HCT116 (cell line): Measurements from ENCODE around the gene WTAP.
A peak's percentile ranks its signal among the peaks of the same experiment; 100 is the strongest.

ENCODE experiments used
- CBX3 ChIP-seq: IDR thresholded peaks from 2 replicates; pipeline ENCODE4 v1.6.1; 2012; ENCODE audit warnings: low read depth
- CEBPB ChIP-seq: IDR thresholded peaks from 2 replicates; pipeline ENCODE4 v1.6.1; 2012; ENCODE audit warnings: low read depth
- EZH2 ChIP-seq: fragments of 200-600 bp; sonication (generic); IDR thresholded peaks from 2 replicates; pipeline ENCODE4 v1.6.1; 2017; ENCODE audit warnings: antibody characterized with exemption, mixed run types
- POLR2A ChIP-seq: IDR thresholded peaks from 2 replicates; pipeline ENCODE4 v1.7.0; 2011; ENCODE audit warnings: borderline replicate concordance; ENCODE audit not compliant: insufficient read depth, insufficient read length; ENCODE audit errors: extremely low read depth
- POLR2AphosphoS5 ChIP-seq: IDR thresholded peaks from 2 replicates; pipeline ENCODE4 v1.6.1; 2011; ENCODE audit warnings: mild to moderate bottlenecking, low read depth, low read length, moderate library complexity
- RAD21 ChIP-seq: IDR thresholded peaks from 2 replicates; pipeline ENCODE4 v1.6.1; 2012; ENCODE audit warnings: low read depth, mild to moderate bottlenecking
- SIN3A ChIP-seq: IDR thresholded peaks from 2 replicates; pipeline ENCODE4 v1.6.1; 2012; ENCODE audit warnings: low read depth
- SP1 ChIP-seq: IDR thresholded peaks from 2 replicates; pipeline ENCODE4 v1.6.1; 2012; ENCODE audit warnings: low read depth
- ZNF274 ChIP-seq: fragments of 200-500 bp; sonication (Bioruptor generic); IDR thresholded peaks from 2 replicates; pipeline ENCODE4 v1.6.1; 2014; ENCODE audit warnings: mild to moderate bottlenecking, low read depth, low read length, inconsistent platforms
- TF ChIP-seq, protein P1 (sequence below): IDR thresholded peaks from 2 replicates; pipeline ENCODE4 v1.6.1; 2012
- TF ChIP-seq, protein P2 (sequence below), 3 experiments: fragments of 200-600 bp in 1 of 3; sonication (generic) in 1 of 3; IDR thresholded peaks in 2 of 3; conservative IDR thresholded peaks in 1 of 3; 2 replicates each; pipeline ENCODE4 v1.5.1; 2012 to 2017; ENCODE audit warnings: low read depth in 2 of 3, low read length in 2 of 3, antibody characterized with exemption in 1 of 3, borderline replicate concordance in 1 of 3, control low read depth in 1 of 3, mild to moderate bottlenecking in 1 of 3, mixed read lengths in 1 of 3, mixed run types in 1 of 3, moderate library complexity in 1 of 3; ENCODE audit not compliant: insufficient read depth in 1 of 3
- TF ChIP-seq, protein P3 (sequence below): IDR thresholded peaks from 2 replicates; pipeline ENCODE4 v1.6.1; 2012; ENCODE audit warnings: low read depth
- TF ChIP-seq, protein P4 (sequence below): IDR thresholded peaks from 2 replicates; pipeline ENCODE4 v1.6.1; 2011; ENCODE audit warnings: mild to moderate bottlenecking, low read length, moderate library complexity; ENCODE audit not compliant: insufficient replicate concordance; ENCODE audit errors: extremely low read depth

DNA sequence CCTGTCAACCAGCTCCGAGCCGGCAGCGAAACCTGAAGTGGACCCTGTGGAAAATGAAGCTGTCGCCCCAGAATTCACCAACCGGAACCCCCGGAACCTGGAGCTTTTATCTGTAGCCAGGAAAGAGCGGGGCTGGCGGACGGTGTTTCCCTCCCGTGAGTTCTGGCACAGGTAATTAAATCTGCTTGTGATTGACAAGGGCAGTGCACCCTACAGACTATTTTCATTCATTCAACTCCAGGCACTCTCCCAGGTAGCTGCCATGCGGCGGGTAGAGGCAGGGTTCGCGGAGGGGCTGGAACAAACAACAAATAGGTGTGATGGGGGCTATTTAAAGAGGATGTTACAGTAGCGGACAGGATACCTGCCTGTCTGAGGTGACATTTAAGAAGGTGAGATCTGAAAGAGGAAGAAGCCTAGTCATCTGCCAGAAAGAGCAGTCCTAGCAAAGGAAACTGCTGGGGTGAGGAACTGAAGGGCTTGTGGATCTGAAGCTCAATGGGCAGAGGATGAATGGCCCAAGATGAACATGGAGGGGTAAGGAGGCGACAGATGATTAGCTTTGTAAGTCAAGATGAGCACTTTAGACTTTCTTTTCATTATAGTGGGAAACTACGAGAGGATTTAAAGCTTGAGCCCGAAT, 63.8 kb downstream of the WTAP start:
- TF ChIP-seq, protein P1, sequence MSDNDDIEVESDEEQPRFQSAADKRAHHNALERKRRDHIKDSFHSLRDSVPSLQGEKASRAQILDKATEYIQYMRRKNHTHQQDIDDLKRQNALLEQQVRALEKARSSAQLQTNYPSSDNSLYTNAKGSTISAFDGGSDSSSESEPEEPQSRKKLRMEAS = no peak; the same call in 1 of the 2 replicates
- TF ChIP-seq, protein P2, sequence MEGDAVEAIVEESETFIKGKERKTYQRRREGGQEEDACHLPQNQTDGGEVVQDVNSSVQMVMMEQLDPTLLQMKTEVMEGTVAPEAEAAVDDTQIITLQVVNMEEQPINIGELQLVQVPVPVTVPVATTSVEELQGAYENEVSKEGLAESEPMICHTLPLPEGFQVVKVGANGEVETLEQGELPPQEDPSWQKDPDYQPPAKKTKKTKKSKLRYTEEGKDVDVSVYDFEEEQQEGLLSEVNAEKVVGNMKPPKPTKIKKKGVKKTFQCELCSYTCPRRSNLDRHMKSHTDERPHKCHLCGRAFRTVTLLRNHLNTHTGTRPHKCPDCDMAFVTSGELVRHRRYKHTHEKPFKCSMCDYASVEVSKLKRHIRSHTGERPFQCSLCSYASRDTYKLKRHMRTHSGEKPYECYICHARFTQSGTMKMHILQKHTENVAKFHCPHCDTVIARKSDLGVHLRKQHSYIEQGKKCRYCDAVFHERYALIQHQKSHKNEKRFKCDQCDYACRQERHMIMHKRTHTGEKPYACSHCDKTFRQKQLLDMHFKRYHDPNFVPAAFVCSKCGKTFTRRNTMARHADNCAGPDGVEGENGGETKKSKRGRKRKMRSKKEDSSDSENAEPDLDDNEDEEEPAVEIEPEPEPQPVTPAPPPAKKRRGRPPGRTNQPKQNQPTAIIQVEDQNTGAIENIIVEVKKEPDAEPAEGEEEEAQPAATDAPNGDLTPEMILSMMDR (IDR thresholded peaks at IDR 0.05 in 2 of 3, conservative IDR thresholded peaks at IDR 0.05 in 1 of 3; ENCODE audit: borderline replicate concordance in 1 of 3, insufficient read depth in 1 of 3, low read depth in 2 of 3, low read length in 2 of 3) = no peak
- TF ChIP-seq, protein P3, sequence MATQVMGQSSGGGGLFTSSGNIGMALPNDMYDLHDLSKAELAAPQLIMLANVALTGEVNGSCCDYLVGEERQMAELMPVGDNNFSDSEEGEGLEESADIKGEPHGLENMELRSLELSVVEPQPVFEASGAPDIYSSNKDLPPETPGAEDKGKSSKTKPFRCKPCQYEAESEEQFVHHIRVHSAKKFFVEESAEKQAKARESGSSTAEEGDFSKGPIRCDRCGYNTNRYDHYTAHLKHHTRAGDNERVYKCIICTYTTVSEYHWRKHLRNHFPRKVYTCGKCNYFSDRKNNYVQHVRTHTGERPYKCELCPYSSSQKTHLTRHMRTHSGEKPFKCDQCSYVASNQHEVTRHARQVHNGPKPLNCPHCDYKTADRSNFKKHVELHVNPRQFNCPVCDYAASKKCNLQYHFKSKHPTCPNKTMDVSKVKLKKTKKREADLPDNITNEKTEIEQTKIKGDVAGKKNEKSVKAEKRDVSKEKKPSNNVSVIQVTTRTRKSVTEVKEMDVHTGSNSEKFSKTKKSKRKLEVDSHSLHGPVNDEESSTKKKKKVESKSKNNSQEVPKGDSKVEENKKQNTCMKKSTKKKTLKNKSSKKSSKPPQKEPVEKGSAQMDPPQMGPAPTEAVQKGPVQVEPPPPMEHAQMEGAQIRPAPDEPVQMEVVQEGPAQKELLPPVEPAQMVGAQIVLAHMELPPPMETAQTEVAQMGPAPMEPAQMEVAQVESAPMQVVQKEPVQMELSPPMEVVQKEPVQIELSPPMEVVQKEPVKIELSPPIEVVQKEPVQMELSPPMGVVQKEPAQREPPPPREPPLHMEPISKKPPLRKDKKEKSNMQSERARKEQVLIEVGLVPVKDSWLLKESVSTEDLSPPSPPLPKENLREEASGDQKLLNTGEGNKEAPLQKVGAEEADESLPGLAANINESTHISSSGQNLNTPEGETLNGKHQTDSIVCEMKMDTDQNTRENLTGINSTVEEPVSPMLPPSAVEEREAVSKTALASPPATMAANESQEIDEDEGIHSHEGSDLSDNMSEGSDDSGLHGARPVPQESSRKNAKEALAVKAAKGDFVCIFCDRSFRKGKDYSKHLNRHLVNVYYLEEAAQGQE = no peak
- TF ChIP-seq SIN3A (0 out of 2 replicates have a peak, but pooled peaks have one; percentile 4), ZNF274 (no peak), POLR2AphosphoS5 (no peak), CBX3 (no peak), POLR2A (no peak), CEBPB (no peak), EZH2 (no peak), SP1 (no peak), RAD21 (no peak)
- TF ChIP-seq, protein P4, sequence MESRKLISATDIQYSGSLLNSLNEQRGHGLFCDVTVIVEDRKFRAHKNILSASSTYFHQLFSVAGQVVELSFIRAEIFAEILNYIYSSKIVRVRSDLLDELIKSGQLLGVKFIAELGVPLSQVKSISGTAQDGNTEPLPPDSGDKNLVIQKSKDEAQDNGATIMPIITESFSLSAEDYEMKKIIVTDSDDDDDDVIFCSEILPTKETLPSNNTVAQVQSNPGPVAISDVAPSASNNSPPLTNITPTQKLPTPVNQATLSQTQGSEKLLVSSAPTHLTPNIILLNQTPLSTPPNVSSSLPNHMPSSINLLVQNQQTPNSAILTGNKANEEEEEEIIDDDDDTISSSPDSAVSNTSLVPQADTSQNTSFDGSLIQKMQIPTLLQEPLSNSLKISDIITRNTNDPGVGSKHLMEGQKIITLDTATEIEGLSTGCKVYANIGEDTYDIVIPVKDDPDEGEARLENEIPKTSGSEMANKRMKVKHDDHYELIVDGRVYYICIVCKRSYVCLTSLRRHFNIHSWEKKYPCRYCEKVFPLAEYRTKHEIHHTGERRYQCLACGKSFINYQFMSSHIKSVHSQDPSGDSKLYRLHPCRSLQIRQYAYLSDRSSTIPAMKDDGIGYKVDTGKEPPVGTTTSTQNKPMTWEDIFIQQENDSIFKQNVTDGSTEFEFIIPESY = no peak
